HCT116 (cell line): ENCODE data around the gene GALNT14. TPM values are rescaled to one million over a fixed set of nuclear protein-coding genes. Genes with fewer than 3 reads are reported as not detected.

Experiments used
- ATAC-seq: fragments of 200-7000 bp; cut with Tn5 transposase; 2 replicates; pipeline ENCODE4 v1.9.1; 2020; ENCODE audit warnings: mild to moderate bottlenecking, moderate library complexity
- BruUV-seq: library from RNA; stranded (reverse); fragments of 400-500 nt; replicated peaks from 2 replicates; lab custom pipeline; 2021; lab: Mats Ljungman, UMichigan
- CTCF ChIA-PET: fragments of 300-600 bp; sonication (Branson Sonifier 250); formaldehyde crosslinking; loops from one replicate; lab custom pipeline; 2021; ENCODE audit warnings: antibody characterized with exemption; lab: Charles Lee
- POLR2A ChIA-PET: fragments of 300-600, 350-600 bp; sonication (Branson Sonifier 250); formaldehyde crosslinking; loops from one replicate; lab custom pipeline; 2021; ENCODE audit warnings: antibody characterized with exemption; lab: Charles Lee
- RAD21 ChIA-PET, 2 experiments: fragments of 300-600 bp; sonication (Branson Sonifier 250); formaldehyde crosslinking; loops; one replicate each; lab custom pipeline; 2023; ENCODE audit warnings: low total read pairs in 2 of 2; ENCODE audit not compliant: uncharacterized antibody in 2 of 2, unreplicated experiment in 2 of 2, low non-redundant PET in 1 of 2; lab: Charles Lee
- DNase-seq: peaks from one replicate; pipeline ENCODE4 v3.0.0-alpha.2; 2010; ENCODE audit warnings: low read depth, low spot score
- H2AFZ ChIP-seq: fragments of 200-600 bp; shearing (Covaris generic), sonication (generic); 2 replicates; pipeline ENCODE4 v1.6.1; 2017; ENCODE audit warnings: low read depth, mixed run types, mixed read lengths, antibody characterized with exemption, low read length; ENCODE audit not compliant: poor library complexity, severe bottlenecking
- H3K27ac ChIP-seq: 2 replicates; pipeline ENCODE4 v1.5.1; 2012; ENCODE audit warnings: low read depth, low read length
- H3K27me3 ChIP-seq: fragments of 200-600 bp; sonication (generic); 2 replicates; pipeline ENCODE4 v1.6.1; 2016; ENCODE audit warnings: mixed run types, low read length, mixed read lengths; ENCODE audit not compliant: insufficient read depth
- H3K36me3 ChIP-seq, 2 experiments: fragments of 200-500 bp in 1 of 2; fragments of 200-600 bp in 1 of 2; sonication (Bioruptor generic) in 1 of 2; sonication (generic) in 1 of 2; 2 replicates each; pipeline versions ENCODE4 v1.5.1 to v1.6.1; 2014 to 2016; ENCODE audit warnings: low read length in 2 of 2, inconsistent platforms in 1 of 2, mixed read lengths in 1 of 2, mixed run types in 1 of 2; ENCODE audit not compliant: insufficient read depth in 2 of 2, control insufficient read depth in 1 of 2
- H3K4me1 ChIP-seq, 2 experiments: fragments of 200-600 bp in 1 of 2; sonication (generic) in 1 of 2; 2 replicates each; pipeline versions ENCODE4 v1.5.1 to v1.6.1; 2012 to 2017; ENCODE audit warnings: low read length in 2 of 2, inconsistent platforms in 1 of 2, mild to moderate bottlenecking in 1 of 2, mixed read lengths in 1 of 2, mixed run types in 1 of 2, moderate library complexity in 1 of 2; ENCODE audit not compliant: insufficient read depth in 2 of 2, control insufficient read depth in 1 of 2
- H3K4me2 ChIP-seq: fragments of 200-600 bp; sonication (generic); 2 replicates; pipeline ENCODE4 v1.6.1; 2017; ENCODE audit warnings: mixed run types, low read length, mixed read lengths
- H3K4me3 ChIP-seq, 2 experiments: fragments of 200-600 bp in 1 of 2; sonication (generic) in 1 of 2; replicated peaks in 1 of 2; 2 replicates each; pipeline ENCODE4 v1.5.1; 2011 to 2016; ENCODE audit warnings: low read length in 2 of 2, control low read depth in 1 of 2, low read depth in 1 of 2, mild to moderate bottlenecking in 1 of 2, mixed read lengths in 1 of 2, mixed run types in 1 of 2
- H3K79me2 ChIP-seq: fragments of 200-600 bp; sonication (generic); 2 replicates; pipeline ENCODE4 v1.6.1; 2017; ENCODE audit warnings: mild to moderate bottlenecking, mixed run types, low read length, moderate library complexity, mixed read lengths; ENCODE audit not compliant: insufficient read depth
- H3K9ac ChIP-seq: fragments of 200-600 bp; sonication (generic); 2 replicates; pipeline ENCODE4 v1.6.1; 2016; ENCODE audit warnings: low read length, mixed read lengths
- H3K9me2 ChIP-seq: fragments of 200-600 bp; sonication (generic), shearing (Covaris generic); 2 replicates; pipeline ENCODE4 v1.6.1; 2017; ENCODE audit warnings: mixed run types, mild to moderate bottlenecking, moderate library complexity; ENCODE audit not compliant: insufficient read depth
- H3K9me3 ChIP-seq, 2 experiments: fragments of 200-500 bp in 1 of 2; fragments of 200-600 bp in 1 of 2; sonication (Bioruptor generic) in 1 of 2; sonication (generic) in 1 of 2; 2 replicates each; pipeline ENCODE4 v1.6.1; 2014 to 2017; ENCODE audit warnings: low read length in 2 of 2, mixed read lengths in 2 of 2, inconsistent platforms in 1 of 2, low read depth in 1 of 2, mild to moderate bottlenecking in 1 of 2, mixed run types in 1 of 2, moderate library complexity in 1 of 2; ENCODE audit not compliant: control insufficient read depth in 1 of 2, insufficient read depth in 1 of 2
- H4K20me1 ChIP-seq: fragments of 200-600 bp; sonication (generic), shearing (Covaris generic); 2 replicates; pipeline ENCODE4 v1.6.1; 2017; ENCODE audit warnings: mixed run types, mild to moderate bottlenecking, moderate library complexity; ENCODE audit not compliant: insufficient read depth
- CBX3 ChIP-seq: IDR thresholded peaks from 2 replicates; pipeline ENCODE4 v1.6.1; 2012; ENCODE audit warnings: low read depth
- CEBPB ChIP-seq: IDR thresholded peaks from 2 replicates; pipeline ENCODE4 v1.6.1; 2012; ENCODE audit warnings: low read depth
- EGR1 ChIP-seq: IDR thresholded peaks from 2 replicates; pipeline ENCODE4 v1.6.1; 2012; ENCODE audit warnings: low read depth
- EZH2 ChIP-seq: fragments of 200-600 bp; sonication (generic); IDR thresholded peaks from 2 replicates; pipeline ENCODE4 v1.6.1; 2017; ENCODE audit warnings: antibody characterized with exemption, mixed run types
- JUND ChIP-seq: IDR thresholded peaks from 2 replicates; pipeline ENCODE4 v1.6.1; 2012
- POLR2AphosphoS5 ChIP-seq: IDR thresholded peaks from 2 replicates; pipeline ENCODE4 v1.6.1; 2011; ENCODE audit warnings: mild to moderate bottlenecking, low read depth, low read length, moderate library complexity
- SIN3A ChIP-seq: IDR thresholded peaks from 2 replicates; pipeline ENCODE4 v1.6.1; 2012; ENCODE audit warnings: low read depth
- ZNF274 ChIP-seq: fragments of 200-500 bp; sonication (Bioruptor generic); IDR thresholded peaks from 2 replicates; pipeline ENCODE4 v1.6.1; 2014; ENCODE audit warnings: mild to moderate bottlenecking, low read depth, low read length, inconsistent platforms
- intact Hi-C: fragments of 100-400 bp; cut with micrococcal nuclease; formaldehyde crosslinking; loops from 2 replicates; pipeline ENCODE4 v1.10.0; 2022
- total RNA-seq: library from RNA; stranded (reverse); gene quantifications from one replicate; pipeline ENCODE4 v1.2.1, GENCODE V29; 2021; ENCODE audit not compliant: unreplicated experiment
- TF ChIP-seq, protein P1 (sequence below), 3 experiments: fragments of 200-600 bp in 1 of 3; sonication (generic) in 1 of 3; IDR thresholded peaks in 2 of 3; conservative IDR thresholded peaks in 1 of 3; 2 replicates each; pipeline ENCODE4 v1.5.1; 2012 to 2017; ENCODE audit warnings: low read depth in 2 of 3, low read length in 2 of 3, antibody characterized with exemption in 1 of 3, borderline replicate concordance in 1 of 3, control low read depth in 1 of 3, mild to moderate bottlenecking in 1 of 3, mixed read lengths in 1 of 3, mixed run types in 1 of 3, moderate library complexity in 1 of 3; ENCODE audit not compliant: insufficient read depth in 1 of 3
- TF ChIP-seq, protein P2 (sequence below): IDR thresholded peaks from 2 replicates; pipeline ENCODE4 v1.6.1; 2012
- TF ChIP-seq, protein P3 (sequence below): IDR thresholded peaks from 2 replicates; pipeline ENCODE4 v1.6.1; 2011; ENCODE audit warnings: mild to moderate bottlenecking, low read length, moderate library complexity; ENCODE audit not compliant: insufficient replicate concordance; ENCODE audit errors: extremely low read depth

Gene GALNT14
- total RNA-seq, 1 experiment from 2014 or later, result 11.2 TPM

DNA sequence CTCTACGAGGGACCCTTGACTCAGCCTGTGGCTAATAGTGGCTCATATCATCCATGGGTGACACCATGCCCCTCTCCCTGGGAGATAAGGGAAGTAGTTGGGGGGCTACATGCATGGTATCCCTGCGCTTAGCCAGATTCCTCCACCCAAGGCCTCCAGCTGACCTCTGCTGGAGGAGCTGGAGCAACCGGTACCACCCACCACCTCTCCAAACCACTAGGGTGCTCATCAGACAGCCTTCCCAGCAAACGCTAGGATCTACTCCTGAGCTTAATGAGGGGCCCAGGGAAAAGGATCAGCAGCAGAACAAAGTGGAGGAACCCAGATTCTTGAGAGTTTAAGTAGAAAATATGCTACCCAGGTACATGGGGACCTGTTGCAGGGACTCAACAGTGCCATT, 255.1 kb downstream of the GALNT14 start:
- H3K9me2 ChIP-seq, result no peaks in the 10 kb centered on the region
- H2AFZ ChIP-seq, result no peak overlapping the region
- H4K20me1 ChIP-seq, result no peaks in the 10 kb centered on the region
- no peak overlapping the region for H3K27ac ChIP-seq
- no peak overlapping the region for H3K9ac ChIP-seq
- peaks cover 7% of the 10 kb centered on the region; the same call in 1 of the 2 replicates for H3K27me3 ChIP-seq
- H3K4me1 ChIP-seq, result no peaks in the 10 kb centered on the region
- H3K9me3 ChIP-seq, result no peaks in the 10 kb centered on the region
- H3K4me3 ChIP-seq, result no peak overlapping the region
- ChIA-PET CTCF (no interaction called here), POLR2A (no interaction called here), RAD21 (no interaction called here)
- TF ChIP-seq EGR1 (no peak), ZNF274 (no peak), CEBPB (no peak), POLR2AphosphoS5 (no peak), SIN3A (no peak), CBX3 (no peak), EZH2 (no peak), JUND (no peak)
- TF ChIP-seq, protein P1, sequence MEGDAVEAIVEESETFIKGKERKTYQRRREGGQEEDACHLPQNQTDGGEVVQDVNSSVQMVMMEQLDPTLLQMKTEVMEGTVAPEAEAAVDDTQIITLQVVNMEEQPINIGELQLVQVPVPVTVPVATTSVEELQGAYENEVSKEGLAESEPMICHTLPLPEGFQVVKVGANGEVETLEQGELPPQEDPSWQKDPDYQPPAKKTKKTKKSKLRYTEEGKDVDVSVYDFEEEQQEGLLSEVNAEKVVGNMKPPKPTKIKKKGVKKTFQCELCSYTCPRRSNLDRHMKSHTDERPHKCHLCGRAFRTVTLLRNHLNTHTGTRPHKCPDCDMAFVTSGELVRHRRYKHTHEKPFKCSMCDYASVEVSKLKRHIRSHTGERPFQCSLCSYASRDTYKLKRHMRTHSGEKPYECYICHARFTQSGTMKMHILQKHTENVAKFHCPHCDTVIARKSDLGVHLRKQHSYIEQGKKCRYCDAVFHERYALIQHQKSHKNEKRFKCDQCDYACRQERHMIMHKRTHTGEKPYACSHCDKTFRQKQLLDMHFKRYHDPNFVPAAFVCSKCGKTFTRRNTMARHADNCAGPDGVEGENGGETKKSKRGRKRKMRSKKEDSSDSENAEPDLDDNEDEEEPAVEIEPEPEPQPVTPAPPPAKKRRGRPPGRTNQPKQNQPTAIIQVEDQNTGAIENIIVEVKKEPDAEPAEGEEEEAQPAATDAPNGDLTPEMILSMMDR (IDR thresholded peaks at IDR 0.05 in 2 of 3, conservative IDR thresholded peaks at IDR 0.05 in 1 of 3; ENCODE audit: borderline replicate concordance in 1 of 3, insufficient read depth in 1 of 3, low read depth in 2 of 3, low read length in 2 of 3), result no peak
- TF ChIP-seq, protein P2, sequence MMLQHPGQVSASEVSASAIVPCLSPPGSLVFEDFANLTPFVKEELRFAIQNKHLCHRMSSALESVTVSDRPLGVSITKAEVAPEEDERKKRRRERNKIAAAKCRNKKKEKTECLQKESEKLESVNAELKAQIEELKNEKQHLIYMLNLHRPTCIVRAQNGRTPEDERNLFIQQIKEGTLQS, result no peak
- TF ChIP-seq, protein P3, sequence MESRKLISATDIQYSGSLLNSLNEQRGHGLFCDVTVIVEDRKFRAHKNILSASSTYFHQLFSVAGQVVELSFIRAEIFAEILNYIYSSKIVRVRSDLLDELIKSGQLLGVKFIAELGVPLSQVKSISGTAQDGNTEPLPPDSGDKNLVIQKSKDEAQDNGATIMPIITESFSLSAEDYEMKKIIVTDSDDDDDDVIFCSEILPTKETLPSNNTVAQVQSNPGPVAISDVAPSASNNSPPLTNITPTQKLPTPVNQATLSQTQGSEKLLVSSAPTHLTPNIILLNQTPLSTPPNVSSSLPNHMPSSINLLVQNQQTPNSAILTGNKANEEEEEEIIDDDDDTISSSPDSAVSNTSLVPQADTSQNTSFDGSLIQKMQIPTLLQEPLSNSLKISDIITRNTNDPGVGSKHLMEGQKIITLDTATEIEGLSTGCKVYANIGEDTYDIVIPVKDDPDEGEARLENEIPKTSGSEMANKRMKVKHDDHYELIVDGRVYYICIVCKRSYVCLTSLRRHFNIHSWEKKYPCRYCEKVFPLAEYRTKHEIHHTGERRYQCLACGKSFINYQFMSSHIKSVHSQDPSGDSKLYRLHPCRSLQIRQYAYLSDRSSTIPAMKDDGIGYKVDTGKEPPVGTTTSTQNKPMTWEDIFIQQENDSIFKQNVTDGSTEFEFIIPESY, result no peak
- no peaks in the 10 kb centered on the region for H3K79me2 ChIP-seq
- no TSS peak for BruUV-seq
- no peak for DNase-seq
- no peak overlapping the region for H3K4me2 ChIP-seq
- no peak for ATAC-seq
- intact Hi-C loops, result no loop called here
- H3K36me3 ChIP-seq, result no peaks in the 10 kb centered on the region
